ENCODE results near the gene NID1. TPM values are rescaled to one million over a fixed set of nuclear protein-coding genes. Genes with fewer than 3 reads are reported as not detected.
"Not testable (repeated sequence)": the region's sequence is repeated elsewhere in the genome, so short reads cannot be mapped to it uniquely, and the experiment has no call there.

The NID1 gene
- total RNA-seq, 1 experiment from 2014 or later = 12.9 TPM

DNA sequence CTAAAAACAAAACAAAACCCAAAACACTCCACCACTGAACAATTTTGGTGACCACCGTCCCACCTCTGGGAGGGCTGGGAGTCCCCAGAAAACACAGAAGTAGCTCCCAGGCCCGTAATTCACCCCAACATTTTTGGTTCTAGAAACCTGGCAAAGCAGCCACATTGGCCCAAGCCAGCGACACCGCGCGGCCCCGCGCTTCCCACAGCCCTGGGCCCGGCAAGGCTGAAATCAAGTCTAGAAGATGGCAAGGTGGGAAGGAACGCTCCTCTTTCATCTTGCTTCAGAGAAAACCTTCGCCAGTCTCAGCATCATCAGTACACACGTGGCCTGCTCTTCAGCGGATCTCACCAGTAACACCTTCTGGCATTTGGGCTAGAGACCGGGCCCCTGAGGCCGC, 35.9 kb upstream of the NID1 start:
- DNase-seq = no peak
- Histone ChIP-seq H3K4me3 (ENCODE audit: insufficient read depth, low read depth, low read length) (no peak overlapping the region), H3K36me3 (replicated peaks; ENCODE audit: control insufficient read depth, insufficient read depth, low read length) (no peaks in the 10 kb centered on the region), H3K27me3 (ENCODE audit: control insufficient read depth, insufficient read depth, low read length) (no peaks in the 10 kb centered on the region; the same call in 1 of the 2 replicates)

DNA sequence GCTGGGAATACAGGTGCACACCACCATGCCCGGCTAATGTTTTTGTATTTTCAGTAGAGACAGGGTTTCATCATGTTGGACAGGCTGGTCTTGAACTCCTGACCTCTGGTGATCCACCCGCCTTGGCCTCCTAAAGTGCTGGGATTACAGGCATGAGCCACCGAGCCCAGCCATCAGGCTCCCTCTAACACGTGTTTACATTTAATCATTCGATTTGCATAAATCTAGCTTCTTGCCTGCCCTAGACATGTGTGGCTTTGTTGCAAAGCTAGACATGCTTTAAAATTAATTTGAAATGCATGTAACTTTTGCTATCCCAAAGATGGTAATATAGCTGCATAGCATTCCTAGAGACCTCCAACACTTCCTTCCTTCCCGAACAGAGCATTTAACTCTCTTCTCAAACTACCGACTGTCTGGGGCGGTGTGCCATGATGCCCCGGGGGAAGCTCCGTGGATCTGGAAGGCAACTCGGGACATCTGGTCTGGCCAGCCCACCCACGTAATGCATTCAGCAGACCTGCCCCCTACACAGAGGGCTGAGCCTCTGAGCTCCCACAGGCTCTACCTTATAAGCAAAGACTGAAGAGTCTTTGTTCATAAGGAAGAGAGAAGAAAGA, 34.6 kb upstream of the NID1 start:
- DNase-seq = no peak
- Histone ChIP-seq H3K27me3 (ENCODE audit: control insufficient read depth, insufficient read depth, low read length) (no peaks in the 10 kb centered on the region), H3K36me3 (replicated peaks; ENCODE audit: control insufficient read depth, insufficient read depth, low read length) (no peaks in the 10 kb centered on the region), H3K4me3 (ENCODE audit: insufficient read depth, low read depth, low read length) (no peak overlapping the region)

- no peak for DNase-seq
- Histone ChIP-seq H3K4me3 (ENCODE audit: insufficient read depth, low read depth, low read length) (no peak overlapping the region), H3K27me3 (ENCODE audit: control insufficient read depth, insufficient read depth, low read length) (no peaks in the 10 kb centered on the region), H3K36me3 (replicated peaks; ENCODE audit: control insufficient read depth, insufficient read depth, low read length) (no peaks in the 10 kb centered on the region)
Measured at GRCh38 chr1:236098267-236098666, 33.4 kb upstream of the NID1 start.

GRCh38 chr1:236096660-236097482, 32.0 kb upstream of the NID1 start:
- not testable (repeated sequence) for H3K4me3 ChIP-seq (ENCODE audit: insufficient read depth, low read depth, low read length); DNase-seq; H3K36me3 ChIP-seq (replicated peaks; ENCODE audit: control insufficient read depth, insufficient read depth, low read length); H3K27me3 ChIP-seq (ENCODE audit: control insufficient read depth, insufficient read depth, low read length)

- DNase-seq = no peak
- H3K4me3 ChIP-seq (ENCODE audit: insufficient read depth, low read depth, low read length) = no peak overlapping the region
- no peaks in the 10 kb centered on the region for H3K27me3 ChIP-seq (ENCODE audit: control insufficient read depth, insufficient read depth, low read length)
- H3K36me3 ChIP-seq (replicated peaks; ENCODE audit: control insufficient read depth, insufficient read depth, low read length) = no peaks in the 10 kb centered on the region
Measured at GRCh38 chr1:236095705-236096520, 31.0 kb upstream of the NID1 start.

DNA sequence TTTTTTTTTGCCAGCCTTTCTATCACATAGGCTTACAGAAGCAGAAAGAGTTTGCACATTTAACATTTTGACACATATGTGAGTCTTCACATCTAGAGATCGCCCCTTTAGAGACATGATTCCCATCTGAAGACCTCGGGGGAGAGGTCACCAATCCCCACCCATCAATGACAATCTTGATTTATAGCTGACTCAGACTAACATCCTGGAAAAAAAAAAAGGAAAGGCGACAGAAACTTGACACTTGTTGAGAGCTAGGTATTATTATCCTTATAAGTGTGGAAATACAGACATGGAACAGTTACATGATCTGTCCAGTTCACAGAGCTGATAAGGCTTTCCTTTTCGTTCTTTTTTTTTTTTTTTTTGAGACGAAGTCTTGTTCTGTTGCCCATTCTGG, 28.0 kb upstream of the NID1 start:
- Histone ChIP-seq H3K27me3 (ENCODE audit: control insufficient read depth, insufficient read depth, low read length) (no peaks in the 10 kb centered on the region), H3K36me3 (replicated peaks; ENCODE audit: control insufficient read depth, insufficient read depth, low read length) (no peaks in the 10 kb centered on the region), H3K4me3 (ENCODE audit: insufficient read depth, low read depth, low read length) (no peak overlapping the region)
- no peak for DNase-seq

- no peak overlapping the region for H3K4me3 ChIP-seq (ENCODE audit: insufficient read depth, low read depth, low read length)
- no peak for DNase-seq
- H3K36me3 ChIP-seq (replicated peaks; ENCODE audit: control insufficient read depth, insufficient read depth, low read length) = no peaks in the 10 kb centered on the region
- H3K27me3 ChIP-seq (ENCODE audit: control insufficient read depth, insufficient read depth, low read length) = no peaks in the 10 kb centered on the region
Measured at GRCh38 chr1:236091933-236092318, 27.0 kb upstream of the NID1 start.

DNA sequence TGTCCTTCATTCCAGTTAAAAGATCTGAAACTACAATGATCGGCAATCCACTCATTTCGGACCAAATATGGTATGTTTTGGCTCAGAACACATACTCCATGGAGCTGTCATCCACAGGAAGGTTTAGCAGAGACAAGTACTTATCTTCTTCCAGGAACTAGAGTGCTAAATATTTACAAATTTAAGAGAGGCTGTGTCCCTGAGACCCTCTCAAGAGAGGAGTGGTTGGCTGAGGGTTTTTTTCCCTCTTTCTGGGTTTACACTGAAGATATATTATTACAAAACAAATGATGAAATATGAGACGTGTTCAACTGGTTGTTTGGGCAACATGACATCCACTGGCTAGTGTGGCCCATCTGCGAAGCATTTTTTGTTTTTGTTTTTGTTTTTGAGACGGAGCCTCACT, 25.9 kb upstream of the NID1 start:
- Histone ChIP-seq H3K27me3 (ENCODE audit: control insufficient read depth, insufficient read depth, low read length) (no peaks in the 10 kb centered on the region), H3K36me3 (replicated peaks; ENCODE audit: control insufficient read depth, insufficient read depth, low read length) (no peaks in the 10 kb centered on the region), H3K4me3 (ENCODE audit: insufficient read depth, low read depth, low read length) (no peak overlapping the region)
- DNase-seq = no peak

- no peak overlapping the region for H3K4me3 ChIP-seq (ENCODE audit: insufficient read depth, low read depth, low read length)
- no peaks in the 10 kb centered on the region for H3K36me3 ChIP-seq (replicated peaks; ENCODE audit: control insufficient read depth, insufficient read depth, low read length)
- DNase-seq = no peak
- no peaks in the 10 kb centered on the region for H3K27me3 ChIP-seq (ENCODE audit: control insufficient read depth, insufficient read depth, low read length)
Measured at GRCh38 chr1:236089046-236089773, 24.3 kb upstream of the NID1 start.

DNA sequence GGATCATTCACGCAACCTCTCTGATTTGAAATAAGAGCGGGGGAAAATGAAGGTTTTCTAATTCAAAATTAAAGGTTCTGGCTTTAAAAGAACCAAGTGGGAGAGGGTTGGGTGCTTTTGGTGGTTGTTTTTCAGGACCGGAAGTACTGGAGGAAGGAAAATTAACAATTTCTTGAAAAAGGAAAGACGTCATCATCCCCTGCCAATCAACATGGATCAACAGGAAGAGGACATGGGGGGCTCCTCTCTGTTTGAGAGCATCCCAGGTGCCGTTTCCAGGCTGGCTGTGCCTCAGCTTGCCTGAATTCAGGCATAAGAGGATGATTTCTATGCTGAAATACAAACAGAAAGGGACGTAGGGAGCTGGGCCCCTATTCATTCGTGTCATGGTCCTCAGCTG, 21.6 kb upstream of the NID1 start:
- Histone ChIP-seq H3K36me3 (replicated peaks; ENCODE audit: control insufficient read depth, insufficient read depth, low read length) (no peaks in the 10 kb centered on the region), H3K27me3 (ENCODE audit: control insufficient read depth, insufficient read depth, low read length) (no peaks in the 10 kb centered on the region), H3K4me3 (ENCODE audit: insufficient read depth, low read depth, low read length) (no peak overlapping the region)
- DNase-seq = no peak

- Histone ChIP-seq H3K4me3 (ENCODE audit: insufficient read depth, low read depth, low read length) (no peak overlapping the region), H3K27me3 (ENCODE audit: control insufficient read depth, insufficient read depth, low read length) (no peaks in the 10 kb centered on the region), H3K36me3 (replicated peaks; ENCODE audit: control insufficient read depth, insufficient read depth, low read length) (no peaks in the 10 kb centered on the region)
- no peak for DNase-seq
Measured at GRCh38 chr1:236085545-236086159, 20.8 kb upstream of the NID1 start.

GRCh38 chr1:236084386-236084730, 19.5 kb upstream of the NID1 start:
- no peaks in the 10 kb centered on the region for H3K27me3 ChIP-seq (ENCODE audit: control insufficient read depth, insufficient read depth, low read length)
- no peak for DNase-seq
- no peaks in the 10 kb centered on the region for H3K36me3 ChIP-seq (replicated peaks; ENCODE audit: control insufficient read depth, insufficient read depth, low read length)
- no peak overlapping the region for H3K4me3 ChIP-seq (ENCODE audit: insufficient read depth, low read depth, low read length)

DNA sequence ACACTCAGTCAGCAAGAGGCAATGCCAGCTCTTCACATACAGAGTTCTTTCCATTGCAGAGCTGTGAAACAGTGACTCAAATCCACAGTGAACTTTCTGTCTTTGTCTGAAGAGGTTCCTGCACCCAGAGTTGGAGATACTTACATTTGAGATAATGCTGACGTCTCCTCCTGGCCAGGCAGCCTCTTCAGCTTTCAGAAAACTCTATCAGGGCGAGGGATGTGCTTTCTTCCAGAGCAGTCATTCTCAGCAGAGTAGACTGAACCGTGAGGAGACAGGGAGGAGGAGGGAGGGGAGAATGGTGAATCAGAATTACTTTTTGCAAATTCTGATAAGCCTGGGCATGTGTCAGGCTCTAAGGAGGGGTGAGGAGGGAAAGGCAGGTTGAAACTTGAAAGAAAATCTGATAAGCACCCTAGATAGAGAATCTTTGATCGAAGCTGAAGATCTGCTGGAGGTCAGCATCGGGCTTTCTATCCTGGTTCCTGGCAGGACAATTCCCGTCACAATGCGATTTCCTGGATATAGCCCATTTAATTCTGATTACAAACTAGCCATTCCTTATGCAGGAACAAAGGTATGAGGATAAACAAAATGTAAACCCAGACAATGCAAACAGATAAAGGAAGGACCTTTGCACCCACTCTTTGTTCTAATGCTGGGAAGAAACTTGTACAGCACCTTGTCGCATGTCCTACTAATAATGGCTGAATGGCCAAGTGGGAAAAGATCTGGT, 18.9 kb upstream of the NID1 start:
- H3K4me3 ChIP-seq (ENCODE audit: insufficient read depth, low read depth, low read length) = no peak overlapping the region
- DNase-seq = no peak
- no peaks in the 10 kb centered on the region for H3K27me3 ChIP-seq (ENCODE audit: control insufficient read depth, insufficient read depth, low read length)

DNA sequence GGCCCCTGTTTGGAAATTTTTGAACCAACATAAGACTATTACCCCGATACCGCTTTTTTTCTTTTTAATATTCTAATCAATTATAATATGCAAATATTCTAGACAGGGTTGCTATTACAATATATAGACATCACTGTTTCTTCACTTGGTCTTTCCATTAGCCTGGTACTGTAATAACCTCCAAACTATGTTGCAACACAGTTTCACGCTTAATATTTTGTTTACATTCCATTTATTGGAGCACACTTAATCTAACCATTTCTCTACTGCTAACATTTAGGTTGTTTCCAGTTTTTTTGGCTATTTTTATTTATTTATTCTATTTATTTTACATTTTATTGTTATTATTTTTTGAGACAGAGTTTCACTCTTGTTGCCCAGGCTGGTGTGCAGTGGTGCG, 17.6 kb upstream of the NID1 start:
- H3K27me3 ChIP-seq (ENCODE audit: control insufficient read depth, insufficient read depth, low read length) = no peaks in the 10 kb centered on the region
- no peaks in the 10 kb centered on the region for H3K36me3 ChIP-seq (replicated peaks; ENCODE audit: control insufficient read depth, insufficient read depth, low read length)
- H3K4me3 ChIP-seq (ENCODE audit: insufficient read depth, low read depth, low read length) = no peak overlapping the region
- DNase-seq = no peak

More for the DNA sequence above, 18.9 kb upstream of the NID1 start:
- no peaks in the 10 kb centered on the region for H3K36me3 ChIP-seq (replicated peaks; ENCODE audit: control insufficient read depth, insufficient read depth, low read length)

Measured in H7 (cell line).